Measurements from ENCODE around the gene TIPRL.

Gene TIPRL

DNA sequence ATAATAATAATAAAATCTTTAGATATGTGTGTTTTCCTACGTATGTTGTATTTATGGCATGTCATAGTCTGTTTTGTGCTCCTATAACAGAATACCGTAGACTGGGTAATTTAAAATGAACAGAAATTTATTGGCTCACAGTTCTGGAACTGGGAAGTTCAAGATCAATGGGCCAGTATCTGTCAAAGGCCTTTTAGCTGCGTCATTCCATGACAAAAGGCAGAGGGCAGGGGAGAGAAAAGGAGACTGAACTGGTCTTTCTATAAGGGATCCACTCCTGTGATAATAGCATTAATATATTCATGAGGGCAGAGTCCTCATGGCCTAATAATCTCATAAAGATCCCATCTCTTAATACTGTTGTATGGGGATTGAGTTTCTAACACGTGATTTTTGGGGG is 39.9 kb downstream of the TIPRL start:
- DNase-seq = no peak

DNA sequence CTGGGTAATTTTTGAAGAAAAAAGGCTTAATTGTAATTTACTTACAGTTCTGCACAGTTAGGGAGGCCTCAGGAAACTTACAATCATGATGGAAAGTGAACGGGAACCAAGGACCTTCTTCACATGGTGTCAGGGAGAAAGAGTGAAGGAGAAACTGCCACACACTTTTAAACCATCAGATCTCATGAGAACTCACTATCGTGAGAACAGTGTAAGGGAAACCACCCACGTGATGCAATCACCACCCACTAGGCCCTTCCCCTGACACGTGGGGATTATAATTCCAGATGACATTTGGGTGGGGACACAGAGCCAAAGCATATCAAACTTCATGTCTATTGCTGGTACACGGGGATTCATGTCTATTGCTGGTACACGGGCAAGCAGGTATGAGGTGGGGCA is 41.7 kb downstream of the TIPRL start:
- no peak for DNase-seq

DNA sequence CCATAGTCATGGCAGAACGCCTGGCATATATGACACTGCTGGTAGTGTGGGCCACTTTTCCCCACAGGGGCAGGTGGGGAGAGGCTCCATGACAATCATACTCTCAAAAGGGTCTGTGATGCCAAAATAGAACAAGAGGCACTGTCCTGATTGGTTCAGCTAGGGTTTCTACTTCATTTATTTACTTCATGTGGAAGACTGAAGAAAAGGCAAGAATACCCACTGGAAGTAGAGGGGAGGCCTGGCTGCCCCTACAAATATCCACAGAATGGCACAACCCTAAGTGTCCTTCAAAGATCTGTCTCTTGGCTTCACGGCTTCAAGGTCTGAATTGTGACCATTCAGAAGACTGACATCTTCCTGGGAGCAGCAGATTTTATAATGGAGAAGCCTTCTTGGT is 42.5 kb downstream of the TIPRL start:
- DNase-seq = no peak

DNA sequence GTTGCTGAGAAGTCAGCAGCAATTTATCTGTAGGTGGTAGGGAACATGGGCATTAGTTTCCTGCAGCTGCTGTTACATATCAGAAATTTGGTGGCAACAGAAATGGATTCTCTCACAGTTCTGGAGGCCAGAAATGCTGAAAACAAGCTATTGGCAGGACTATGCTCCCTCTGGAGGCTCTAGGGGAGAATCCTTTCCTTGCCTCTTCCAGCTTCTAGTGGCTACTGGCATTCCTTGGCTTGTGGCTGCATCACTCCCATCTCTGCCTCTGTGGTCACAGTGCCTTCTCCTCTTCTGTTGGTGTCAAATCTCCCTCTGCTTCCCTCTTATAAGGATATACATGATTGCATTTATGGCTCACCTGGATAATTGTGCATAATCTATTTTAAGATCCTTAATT is 44.5 kb downstream of the TIPRL start:
- DNase-seq = no peak

DNA sequence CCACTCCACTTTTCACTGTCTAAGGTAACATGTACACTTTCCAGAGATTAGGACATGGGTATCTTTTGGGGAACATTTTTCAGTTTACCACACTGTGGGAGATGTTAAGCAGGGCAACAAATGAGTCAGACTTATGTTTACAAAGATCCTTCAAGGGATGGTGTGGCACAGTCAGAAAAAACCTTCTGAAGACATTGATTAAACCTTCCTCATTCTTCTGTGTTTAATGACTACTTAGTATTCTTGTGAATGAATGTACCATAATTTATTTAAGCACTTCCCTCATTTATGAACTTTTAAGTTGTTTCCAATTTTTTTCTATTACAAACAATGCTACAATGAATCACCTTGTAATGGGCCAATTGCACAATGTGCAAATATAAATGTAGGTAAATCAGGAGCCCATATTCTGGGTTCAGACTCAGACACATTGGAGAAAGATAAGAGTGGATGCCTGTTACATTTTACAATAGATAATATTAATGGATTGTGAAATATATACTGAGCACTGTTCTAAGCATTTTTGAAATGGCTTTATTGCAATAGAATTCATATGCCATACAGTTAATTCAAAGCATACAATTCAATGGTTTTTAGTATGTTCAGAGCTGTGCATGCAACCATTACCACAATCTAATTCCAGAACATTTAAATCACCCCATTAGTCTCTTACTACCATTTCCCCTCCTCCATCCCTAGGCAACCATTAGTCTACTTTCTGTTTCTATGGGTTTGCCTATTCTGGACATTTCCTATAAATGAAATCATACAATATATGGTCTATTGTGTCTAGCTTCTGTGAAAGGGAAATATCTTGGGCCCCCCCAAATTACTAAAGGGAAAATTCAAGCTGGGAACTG is 45.1 kb downstream of the TIPRL start:
- no peak for DNase-seq

DNA sequence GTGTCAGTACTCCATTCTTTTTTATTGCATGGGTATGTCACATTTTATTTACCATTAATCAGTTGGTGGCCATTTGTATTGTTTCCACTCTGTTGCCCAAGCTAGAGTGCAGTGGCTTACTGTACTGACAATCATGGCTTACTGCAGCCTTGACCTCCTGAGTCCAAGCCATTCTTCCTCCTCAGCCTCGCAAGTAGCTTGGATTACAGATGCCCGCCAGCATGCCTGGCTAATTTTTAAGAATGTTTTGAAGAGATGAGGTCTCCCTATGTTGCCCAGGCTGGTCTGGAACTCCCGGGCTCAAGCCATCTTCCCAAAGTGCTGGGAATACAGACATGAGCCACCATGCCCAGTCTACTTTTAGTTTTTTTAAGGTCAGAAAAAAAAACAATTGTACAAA is 46.2 kb downstream of the TIPRL start:
- DNase-seq = no peak

DNA sequence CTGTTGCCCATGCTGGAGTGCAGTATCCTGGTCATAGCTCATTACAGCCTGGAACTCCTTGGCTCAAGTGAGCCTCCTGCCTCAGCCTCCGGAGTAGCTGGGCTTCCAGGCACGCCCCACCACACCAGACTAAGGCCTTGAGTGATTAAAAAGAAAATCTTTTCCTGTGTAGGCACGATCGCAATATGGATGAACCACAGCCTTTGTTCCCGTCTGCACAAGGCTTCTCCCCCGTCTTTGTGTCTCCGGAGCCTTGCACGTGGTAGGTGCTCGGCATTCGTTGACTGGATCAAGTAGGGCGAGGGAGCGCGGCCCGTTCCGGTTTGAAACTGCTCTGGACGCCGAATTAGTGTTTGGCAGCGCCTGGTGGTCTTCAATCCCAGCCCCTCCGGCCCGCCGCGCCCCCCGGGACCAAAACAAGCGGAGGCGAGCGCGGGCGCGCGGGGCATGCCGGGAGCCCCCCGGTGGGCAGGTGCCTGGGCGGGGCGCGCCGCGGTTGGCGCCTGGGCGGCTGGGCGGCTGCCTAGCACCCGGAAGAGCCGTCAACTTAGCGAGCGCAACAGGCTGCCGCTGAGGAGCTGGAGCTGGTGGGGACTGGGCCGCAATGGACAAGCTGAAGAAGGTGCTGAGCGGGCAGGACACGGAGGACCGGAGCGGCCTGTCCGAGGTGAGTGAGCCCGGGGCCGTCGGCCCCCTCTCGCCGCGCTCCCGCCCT is 46.9 kb downstream of the TIPRL start, which contains the start of gene SFT2D2:
Gene SFT2D2, plus strand, starts transcription at position 529 of the 715 bp plus-strand sequence. Its CDS starts 76 bp downstream, at position 605.
- DNase-seq = peak; percentile 84

DNA sequence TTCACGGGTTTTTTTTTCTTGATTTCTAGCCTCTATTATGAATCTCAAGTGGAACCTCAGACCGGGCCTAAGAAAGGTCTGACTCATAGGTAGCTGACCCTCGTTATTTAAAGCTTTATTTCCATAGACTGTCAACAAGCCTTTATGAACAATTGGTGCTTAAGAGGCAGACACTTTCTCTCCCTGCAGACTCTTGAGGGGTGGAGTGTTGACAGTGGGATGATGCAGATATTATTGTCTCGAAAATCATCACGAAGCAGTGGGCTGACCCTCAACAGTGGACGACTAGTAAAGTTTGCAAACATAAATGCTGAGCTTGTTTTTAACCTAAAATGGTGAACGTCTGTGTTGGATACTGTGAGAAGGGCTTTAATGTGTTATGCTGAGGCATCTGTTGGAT is 48.9 kb downstream of the TIPRL start:
- DNase-seq = no peak

DNA sequence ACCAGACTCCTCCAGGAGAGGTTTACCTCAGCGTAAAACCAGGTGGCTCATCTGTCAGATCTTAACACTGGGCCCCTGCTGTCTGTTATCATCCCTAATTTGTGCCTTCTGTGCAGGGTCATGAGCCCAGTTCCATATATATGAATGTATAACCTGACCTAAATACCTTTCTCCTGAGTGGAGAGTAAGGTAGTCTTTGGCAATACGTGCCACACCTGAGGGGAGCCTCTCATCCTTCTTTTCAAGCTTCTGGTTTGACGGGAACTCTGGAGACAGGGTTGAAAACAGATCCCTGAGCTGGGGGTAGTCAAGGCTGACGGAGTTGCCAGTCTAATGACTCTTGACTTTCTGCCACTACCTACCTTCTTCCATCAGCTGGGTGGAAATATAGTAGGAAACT is 51.1 kb downstream of the TIPRL start:
- DNase-seq = no peak

DNA sequence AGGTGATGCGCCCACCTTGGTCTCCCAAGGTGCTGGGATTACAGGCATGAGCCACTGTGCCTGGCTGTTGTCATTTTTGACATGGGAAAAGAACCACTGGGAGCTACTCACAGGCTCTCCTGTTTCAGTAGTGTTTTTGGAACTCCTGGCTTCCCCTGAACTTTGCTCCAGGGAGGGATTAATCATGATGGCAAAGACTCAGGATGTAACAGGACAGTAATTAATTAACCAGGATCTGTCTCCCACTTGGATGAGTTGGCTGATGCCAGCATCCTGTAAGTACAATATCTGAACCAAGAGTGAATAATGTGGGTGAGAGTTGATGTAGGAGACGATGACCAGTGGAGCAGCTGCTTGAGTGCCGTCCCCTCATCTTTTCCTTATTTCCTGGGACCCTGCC is 51.9 kb downstream of the TIPRL start:
- DNase-seq = no peak

DNA sequence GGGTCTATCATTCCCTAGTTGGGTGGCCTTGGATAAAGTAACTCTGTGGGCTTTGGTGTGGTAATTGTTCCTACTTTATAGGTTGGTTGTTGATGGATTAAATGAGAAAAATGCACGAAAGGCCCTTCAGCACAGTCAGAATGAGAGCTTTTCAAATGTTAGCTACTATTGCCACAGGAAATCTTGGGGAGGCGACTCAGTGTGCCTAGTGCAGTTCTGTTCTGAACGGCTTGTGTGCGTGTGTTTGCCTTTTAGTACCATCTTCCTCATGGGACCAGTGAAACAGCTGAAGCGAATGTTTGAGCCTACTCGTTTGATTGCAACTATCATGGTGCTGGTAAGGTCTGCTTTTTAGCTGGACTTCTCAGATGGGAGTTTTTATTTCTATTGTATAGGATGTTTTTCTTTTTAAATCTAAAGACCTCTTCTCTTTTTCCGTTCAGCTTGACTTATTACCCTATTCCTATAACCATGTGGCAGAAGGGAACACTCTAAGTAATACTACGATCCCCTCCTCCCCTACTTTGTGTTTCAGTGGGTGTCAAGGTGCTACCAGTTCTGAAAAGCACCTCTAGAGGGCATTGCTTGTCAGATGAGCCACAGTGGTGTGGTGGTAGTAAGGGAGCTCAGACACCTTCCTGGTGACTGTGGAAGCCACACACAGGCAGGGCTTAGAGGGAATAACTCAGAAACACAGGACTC is 56.2 kb downstream of the TIPRL start:
- DNase-seq = no peak

DNA sequence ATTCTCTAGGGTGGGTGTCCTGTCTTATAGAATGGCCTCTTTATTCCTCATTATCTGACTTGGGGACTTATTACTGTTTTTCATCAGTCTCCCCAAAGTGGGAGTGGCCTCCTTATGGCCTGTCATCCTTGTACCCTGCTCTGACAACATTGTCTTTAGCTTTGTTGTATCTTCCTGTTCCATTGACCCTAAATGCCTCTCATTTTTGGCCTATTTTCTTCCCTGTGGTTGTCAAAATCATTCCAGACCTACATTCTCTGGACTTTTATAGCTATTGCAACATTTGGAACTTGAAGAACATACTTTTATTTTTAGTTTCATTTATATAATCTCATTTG is 56.8 kb downstream of the TIPRL start:
- DNase-seq = no peak

DNA sequence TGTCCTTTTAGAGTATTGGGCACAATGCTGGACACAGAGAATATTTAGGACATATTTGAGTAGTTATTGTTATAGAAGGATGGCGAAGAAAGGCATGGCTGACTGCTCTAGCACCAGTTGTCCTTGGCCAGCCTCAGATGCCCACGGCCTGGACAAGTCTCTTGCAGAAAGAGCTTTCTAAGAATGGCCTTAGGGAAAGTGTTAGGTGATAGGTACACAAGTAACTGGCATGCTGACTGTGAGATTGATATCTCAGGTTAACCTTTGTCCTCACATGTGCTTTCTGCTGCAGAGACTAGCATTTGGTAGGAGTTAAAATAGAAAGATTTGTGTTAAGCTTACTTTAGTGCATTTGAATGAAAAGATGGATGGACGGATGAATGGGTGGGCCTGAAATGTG is 57.2 kb downstream of the TIPRL start:
- no peak for DNase-seq

DNA sequence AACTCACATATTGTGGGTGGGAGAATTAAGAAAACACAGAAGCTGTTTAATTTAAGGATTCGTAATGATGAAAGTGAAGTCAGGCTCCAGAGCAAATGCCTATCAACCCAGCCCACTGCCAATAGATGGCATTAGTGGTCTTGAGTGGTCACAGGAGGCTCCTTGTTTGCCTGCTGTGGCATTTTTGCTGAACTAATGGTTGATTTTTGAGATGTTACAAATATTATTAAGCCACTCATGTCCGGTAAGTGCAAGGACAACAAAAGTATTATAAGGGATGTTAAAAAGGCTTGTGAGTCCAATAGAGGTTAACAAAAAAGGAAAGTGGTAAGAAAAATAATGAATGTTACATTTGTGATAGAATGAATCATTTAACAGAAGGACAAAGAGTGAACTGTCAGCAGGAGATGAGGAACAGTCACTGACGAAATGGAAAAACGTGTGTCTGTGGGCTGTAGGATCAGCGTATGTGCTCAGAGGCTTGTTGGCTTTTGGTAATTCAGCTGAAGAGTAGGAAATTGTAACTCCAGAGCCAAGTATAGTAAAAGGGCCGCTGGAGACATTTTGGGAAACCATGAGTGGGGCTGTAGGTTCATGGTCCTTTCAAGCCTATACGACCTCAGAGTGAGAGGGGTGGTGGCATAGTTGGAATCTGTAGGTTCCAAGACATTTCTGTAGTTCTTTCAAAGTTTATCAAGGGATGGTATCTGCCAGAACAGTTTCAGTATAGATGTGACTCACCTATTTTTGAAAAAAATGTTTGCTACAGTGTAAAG is 58.3 kb downstream of the TIPRL start:
- no peak for DNase-seq

DNA sequence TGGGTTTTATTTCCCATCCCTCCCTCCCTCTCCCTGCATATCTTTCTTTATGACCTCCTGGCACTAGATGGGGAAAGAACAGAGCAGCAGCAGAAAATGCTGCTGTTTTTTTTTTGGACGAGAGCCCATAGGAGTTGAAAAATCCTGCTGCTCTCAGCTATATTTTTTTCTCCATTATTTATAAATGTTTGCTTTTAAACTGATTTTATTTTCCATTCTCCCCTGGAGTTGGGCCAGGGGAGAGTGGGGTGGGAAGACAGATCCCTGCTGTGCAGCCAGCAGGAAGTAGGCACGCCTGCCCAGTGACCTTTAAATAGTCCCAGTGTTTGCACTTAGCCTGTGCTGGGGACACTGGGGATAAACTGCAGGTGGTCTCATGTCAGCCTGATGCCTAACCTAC is 64.4 kb downstream of the TIPRL start:
- no peak for DNase-seq

DNA sequence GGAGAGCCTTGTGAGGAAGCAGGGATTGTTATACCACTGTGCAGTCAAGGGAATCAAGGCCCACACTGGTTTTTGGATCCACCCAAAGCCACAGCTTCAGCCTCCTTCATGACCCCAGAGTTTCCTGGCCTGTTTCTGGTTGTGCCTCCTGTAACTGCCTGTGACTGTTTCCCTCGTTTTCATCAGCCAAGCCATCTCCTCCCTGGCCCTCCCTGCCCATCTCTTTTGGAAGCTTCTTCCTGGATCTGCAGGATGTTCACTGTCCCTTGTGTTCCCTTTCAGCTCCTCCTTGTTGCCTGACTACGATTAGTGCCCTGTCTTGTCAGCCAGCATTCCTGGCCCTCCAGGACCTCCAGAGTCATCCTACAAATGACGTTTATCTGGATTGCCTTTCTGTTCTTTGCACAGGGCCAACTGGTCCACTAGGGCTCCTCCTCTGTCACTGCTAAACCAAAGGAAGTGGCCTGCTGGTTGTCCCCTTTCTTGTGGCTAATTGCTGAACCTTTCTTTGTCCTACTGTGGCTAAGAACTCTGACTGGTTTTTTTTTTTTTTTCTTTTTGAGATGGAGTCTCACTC is 65.0 kb downstream of the TIPRL start:
- no peak for DNase-seq

DNA sequence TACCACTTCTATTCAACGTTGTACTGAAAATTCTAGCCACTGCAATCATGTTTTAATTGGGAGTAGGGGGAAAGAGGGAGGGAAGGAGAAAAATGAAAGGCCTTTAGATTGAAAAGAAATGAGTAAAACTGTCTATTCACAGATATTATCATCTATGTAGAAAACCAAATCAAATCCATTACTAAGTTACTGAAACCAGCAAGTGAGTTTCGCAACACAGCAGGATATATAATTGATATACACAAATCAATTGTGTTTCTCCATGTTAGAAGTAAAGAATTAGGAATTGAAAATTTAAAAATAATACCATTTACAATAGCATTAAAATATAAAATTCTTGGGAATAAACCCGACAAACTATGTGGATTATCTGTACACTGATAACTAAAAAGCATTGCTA is 66.3 kb downstream of the TIPRL start:
- no peak for DNase-seq

DNA sequence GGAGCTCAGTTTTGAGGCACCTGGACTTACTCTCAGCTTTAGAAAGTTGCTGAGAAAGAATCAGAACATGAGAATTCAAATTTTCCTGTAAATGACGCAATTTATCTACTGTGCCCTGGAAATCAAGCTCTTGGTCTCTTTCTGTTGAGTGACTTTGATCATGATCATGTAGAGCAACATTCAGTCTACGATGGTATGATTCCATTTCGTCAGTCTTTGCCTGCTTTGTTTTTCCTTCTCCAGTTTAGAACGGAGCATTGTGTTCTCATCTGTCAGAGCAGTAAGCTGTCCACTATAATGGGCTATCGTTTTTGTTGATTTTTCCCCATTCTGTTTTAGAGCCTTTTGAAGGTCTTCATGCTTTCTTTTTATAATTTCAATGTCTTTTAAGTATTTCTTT is 67.7 kb downstream of the TIPRL start:
- no peak for DNase-seq
